ENCODE measurements around the gene MCCC1. TPM values are rescaled to one million over a fixed set of nuclear protein-coding genes. Genes with fewer than 3 reads are reported as not detected.

MCCC1 gene
- total and polyA plus RNA-seq, 10 of the 15 experiments (the other 5 are each of a cell fraction or from before 2014, with no cell fraction given), result 35.0 to 71.7 (median 47.0) TPM

GRCh38 chr3:183100376-183100775 is 1.1 kb upstream of the MCCC1 start:
- CTCF ChIA-PET, result interaction anchor here (2.2 to 5.5 kb wide), 3 partner anchors 15 to 386 kb away, joined by 8 to 79 read pairs (median 9); no protein-coding TSS in a partner anchor

GRCh38 chr3:183099838-183100204 is 525 bp upstream of the MCCC1 start:
- FAIRE-seq, result no peak
- no peaks in the 10 kb centered on the region; a peak in 1 of 4 replicates for H3K36me3 ChIP-seq (ENCODE audit: control insufficient read depth in 2 of 2, insufficient read depth in 2 of 2, low read length in 1 of 2)
- TF ChIP-seq USF1 (IDR thresholded peaks at IDR 0.05; ENCODE audit: borderline replicate concordance, extremely low read length, insufficient read depth, low read depth, low read length), result no peak
- TF ChIP-seq BMI1 (IDR thresholded peaks at IDR 0.05; ENCODE audit: borderline replicate concordance), result peak; percentile 24; the same call in 1 of the 2 replicates
- no peak for TF ChIP-seq GATAD2B (conservative IDR thresholded peaks at IDR 0.05; ENCODE audit: low read depth)
- TF ChIP-seq RELA (IDR thresholded peaks at IDR 0.05; ENCODE audit: borderline replicate concordance, partially characterized antibody), result peak; percentile 6
- TF ChIP-seq SMARCA5 (IDR thresholded peaks at IDR 0.05), result no peak
- TF ChIP-seq BCL11A (IDR thresholded peaks at IDR 0.05; ENCODE audit: low read depth, low read length), result no peak
- 0 out of 2 replicates have a peak, but pooled peaks have one; percentile 19 for TF ChIP-seq RELB (IDR thresholded peaks at IDR 0.05; ENCODE audit: low read depth)
- peak; percentile 53 for TF ChIP-seq SKIL (IDR thresholded peaks at IDR 0.05; ENCODE audit: low read depth, poor library complexity, severe bottlenecking)
- TF ChIP-seq EED (IDR thresholded peaks at IDR 0.05; ENCODE audit: low read depth), result no peak

More at GRCh38 chr3:183100376-183100775, 1.1 kb upstream of the MCCC1 start:
- no peaks in the 10 kb centered on the region for H3K9me3 ChIP-seq (replicated peaks; ENCODE audit: control insufficient read depth, insufficient read depth, low read length)
- DNase-seq (ENCODE audit: low read depth, low spot score) (no peak), ATAC-seq (no peak), FAIRE-seq (no peak)
- in situ Hi-C loops (cut with MboI), result no loop called here
- 94% methylated on average over 6 of the region's 6 CpGs for WGBS (ENCODE audit: insufficient coverage, insufficient replicate concordance, low lambda C conversion rate, missing lambda C conversion rate)
- no peak overlapping the region for H3K4me3 ChIP-seq
- ChIA-PET RAD21 (ENCODE audit: unreplicated experiment) (interaction anchor here (0.7 to 2.8 kb wide), 4 partner anchors 22 to 191 kb away, joined by 3 to 9 read pairs (median 4); partner anchors contain the start of gene LAMP3), POLR2A (no interaction called here), SMC1A (ENCODE audit: uncharacterized antibody, unreplicated experiment) (interaction anchor here (1.8 kb wide), 1 partner anchor 196 kb away, joined by 4 read pairs; no protein-coding TSS in a partner anchor)
- no peaks in the 10 kb centered on the region for H3K27me3 ChIP-seq (replicated peaks in 1 of 2; ENCODE audit: control insufficient read depth in 2 of 2, insufficient read depth in 2 of 2, low read length in 1 of 2)
- H3K79me2 ChIP-seq (ENCODE audit: control insufficient read depth, insufficient read depth, low read length), result peaks cover 20% of the 10 kb centered on the region
- BruUV-seq (replicated peaks), result no TSS peak
- no peak overlapping the region for H3K27ac ChIP-seq (ENCODE audit: control insufficient read depth, insufficient read depth)
- H3K9ac ChIP-seq (ENCODE audit: control insufficient read depth, insufficient read depth, low read length), result no peak overlapping the region
- no peak for TF ChIP-seq SMAD5 (IDR thresholded peaks at IDR 0.05; ENCODE audit: low read depth)
- no peak for TF ChIP-seq ZZZ3 (IDR thresholded peaks at IDR 0.05; ENCODE audit: control insufficient read depth, insufficient read length, low read depth)
- TF ChIP-seq STAT3 (IDR thresholded peaks at IDR 0.05; ENCODE audit: low read depth, low read length), result no peak
- TF ChIP-seq BMI1 (IDR thresholded peaks at IDR 0.05; ENCODE audit: borderline replicate concordance), result no peak
- TF ChIP-seq MYB (IDR thresholded peaks at IDR 0.05; ENCODE audit: borderline replicate concordance, low read depth, low read length), result no peak
- TF ChIP-seq BRCA1 (IDR thresholded peaks at IDR 0.05; ENCODE audit: low read depth, low read length), result no peak
- no peaks in the 10 kb centered on the region; a peak in 1 of 4 replicates for H3K36me3 ChIP-seq (ENCODE audit: control insufficient read depth in 2 of 2, insufficient read depth in 2 of 2, low read length in 1 of 2)
- H3K4me2 ChIP-seq (ENCODE audit: control insufficient read depth, insufficient read depth), result no peak overlapping the region
- H3K4me1 ChIP-seq (ENCODE audit: control insufficient read depth, insufficient read depth, low read length), result peaks cover 4% of the 10 kb centered on the region
- H4K20me1 ChIP-seq (ENCODE audit: control insufficient read depth, insufficient read depth), result no peaks in the 10 kb centered on the region
- H2AFZ ChIP-seq (ENCODE audit: control insufficient read depth, low read depth, low read length), result no peak overlapping the region
- intact Hi-C loops (cut with micrococcal nuclease; ENCODE audit: unreplicated experiment), result no loop called here

More at GRCh38 chr3:183099838-183100204, 525 bp upstream of the MCCC1 start:
- peak overlapping the region; percentile 97 for H2AFZ ChIP-seq (ENCODE audit: control insufficient read depth, low read depth, low read length)
- peaks cover 20% of the 10 kb centered on the region for H3K79me2 ChIP-seq (ENCODE audit: control insufficient read depth, insufficient read depth, low read length)
- in situ Hi-C loops (cut with MboI), result no loop called here
- DNase-seq (ENCODE audit: low read depth, low spot score), result no peak
- peaks cover 4% of the 10 kb centered on the region for H3K4me1 ChIP-seq (ENCODE audit: control insufficient read depth, insufficient read depth, low read length)
- CTCF ChIA-PET, result interaction anchor here (0.7 to 5.5 kb wide), 4 partner anchors 15 to 386 kb away, joined by 3 to 79 read pairs (median 8); no protein-coding TSS in a partner anchor
- SMC1A ChIA-PET (ENCODE audit: uncharacterized antibody, unreplicated experiment), result interaction anchor here (1.1 to 2.1 kb wide), 4 partner anchors 14 to 384 kb away, joined by 3 to 6 read pairs (median 4); no protein-coding TSS in a partner anchor
- TSS peak; percentile 74 for BruUV-seq (replicated peaks)
- POLR2A ChIA-PET, result interaction anchor here (0.5 to 1.3 kb wide), 2 partner anchors 52 to 271 kb away, joined by 3 to 4 read pairs; no protein-coding TSS in a partner anchor
- RAD21 ChIA-PET (ENCODE audit: unreplicated experiment), result interaction anchor here (0.7 to 2.8 kb wide), 5 partner anchors 14 to 190 kb away, joined by 3 to 9 read pairs (median 4); partner anchors contain the start of gene LAMP3
- ATAC-seq, result no peak
- no peaks in the 10 kb centered on the region for H3K9me3 ChIP-seq (replicated peaks; ENCODE audit: control insufficient read depth, insufficient read depth, low read length)
- peak overlapping the region; percentile 81 for H3K27ac ChIP-seq (ENCODE audit: control insufficient read depth, insufficient read depth)
- WGBS (ENCODE audit: insufficient coverage, insufficient replicate concordance, low lambda C conversion rate, missing lambda C conversion rate), result 0% methylated on average over 1 of the region's 1 CpG
- H3K27me3 ChIP-seq (replicated peaks in 1 of 2; ENCODE audit: control insufficient read depth in 2 of 2, insufficient read depth in 2 of 2, low read length in 1 of 2), result no peaks in the 10 kb centered on the region
- peak overlapping the region; percentile 76 for H3K9ac ChIP-seq (ENCODE audit: control insufficient read depth, insufficient read depth, low read length)
- H3K4me3 ChIP-seq, result peak overlapping the region; percentile 86
- intact Hi-C loops (cut with micrococcal nuclease; ENCODE audit: unreplicated experiment), result loop anchor here (2.0 to 5.0 kb wide), 4 partner anchors 55 to 383 kb away; no protein-coding TSS in a partner anchor
- peak overlapping the region; percentile 96 for H3K4me2 ChIP-seq (ENCODE audit: control insufficient read depth, insufficient read depth)
- H4K20me1 ChIP-seq (ENCODE audit: control insufficient read depth, insufficient read depth), result no peaks in the 10 kb centered on the region

Measured in GM12878 (cell line).